BE2C (cell line): ENCODE measurements around the gene GPR26.
A peak's percentile ranks its signal among the peaks of the same experiment; 100 is the strongest.

ENCODE experiments used
- DNase-seq: peaks from one replicate; pipeline ENCODE4 v3.0.0-alpha.2; 2020
- H3K27me3 ChIP-seq: fragments of 250-450 bp; sonication (Bioruptor Pico); 2 replicates; pipeline ENCODE4 v1.5.1; 2020; ENCODE audit warnings: mild to moderate bottlenecking
- H3K36me3 ChIP-seq: fragments of 250-450 bp; sonication (Bioruptor Pico); 2 replicates; pipeline ENCODE4 v1.5.1; 2020; ENCODE audit warnings: mild to moderate bottlenecking
- H3K4me1 ChIP-seq: fragments of 250-450 bp; sonication (Bioruptor Pico); 2 replicates; pipeline ENCODE4 v1.5.1; 2020
- H3K4me3 ChIP-seq: 2 replicates; pipeline ENCODE4 v1.5.1; 2011; ENCODE audit warnings: low read depth, low read length
- H3K9me3 ChIP-seq: fragments of 250-450 bp; sonication (Bioruptor Pico); 2 replicates; pipeline ENCODE4 v1.5.1; 2020
- CTCF ChIP-seq: IDR thresholded peaks from 2 replicates; pipeline ENCODE4 v1.5.1; 2012; ENCODE audit warnings: mild to moderate bottlenecking, low read depth, low read length

The GPR26 gene

GRCh38 chr10:123642293-123642692 lies 23.9 kb upstream of the GPR26 start:
- Histone ChIP-seq H3K4me1 (no peaks in the 10 kb centered on the region), H3K4me3 (no peak overlapping the region), H3K9me3 (no peaks in the 10 kb centered on the region), H3K36me3 (no peaks in the 10 kb centered on the region), H3K27me3 (no peaks in the 10 kb centered on the region)
- TF ChIP-seq CTCF: no peak
- DNase-seq: peak; percentile 51

GRCh38 chr10:123642697-123643096 lies 23.5 kb upstream of the GPR26 start:
- H3K4me1 ChIP-seq: no peaks in the 10 kb centered on the region
- H3K27me3 ChIP-seq: no peaks in the 10 kb centered on the region
- H3K36me3 ChIP-seq: no peaks in the 10 kb centered on the region
- DNase-seq: no peak
- no peaks in the 10 kb centered on the region for H3K9me3 ChIP-seq
- H3K4me3 ChIP-seq: no peak overlapping the region
- TF ChIP-seq CTCF: 0 out of 2 replicates have a peak, but pooled peaks have one; percentile 5

DNA sequence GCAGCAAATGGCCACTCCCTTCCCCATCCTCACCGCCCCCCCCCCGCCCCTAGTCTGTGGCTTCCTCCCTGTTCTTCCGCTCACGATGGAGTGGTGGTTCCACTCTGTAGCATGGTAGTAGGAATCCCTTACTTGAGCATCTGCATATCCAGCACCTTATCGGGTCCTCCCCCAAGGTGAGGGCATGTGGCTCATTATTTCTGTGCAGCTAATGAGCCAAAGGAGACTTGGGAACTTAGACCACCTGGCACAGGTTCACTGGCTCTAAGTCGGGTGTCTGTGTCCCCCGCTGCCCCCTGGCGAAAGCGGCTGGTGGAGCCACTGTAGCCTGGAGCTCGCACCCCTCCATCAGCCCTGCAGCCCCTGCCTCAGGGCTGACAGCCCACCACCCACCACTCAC lies 22.8 kb upstream of the GPR26 start:
- no peaks in the 10 kb centered on the region for H3K27me3 ChIP-seq
- no peaks in the 10 kb centered on the region for H3K9me3 ChIP-seq
- no peaks in the 10 kb centered on the region for H3K36me3 ChIP-seq
- no peaks in the 10 kb centered on the region for H3K4me1 ChIP-seq
- DNase-seq: no peak
- H3K4me3 ChIP-seq: no peak overlapping the region
- TF ChIP-seq CTCF: no peak

- DNase-seq: no peak
- Histone ChIP-seq H3K9me3 (no peaks in the 10 kb centered on the region), H3K4me1 (no peaks in the 10 kb centered on the region), H3K27me3 (no peaks in the 10 kb centered on the region), H3K4me3 (no peak overlapping the region), H3K36me3 (no peaks in the 10 kb centered on the region)
- TF ChIP-seq CTCF: no peak
Measured at GRCh38 chr10:123645016-123645415, 21.1 kb upstream of the GPR26 start.

DNA sequence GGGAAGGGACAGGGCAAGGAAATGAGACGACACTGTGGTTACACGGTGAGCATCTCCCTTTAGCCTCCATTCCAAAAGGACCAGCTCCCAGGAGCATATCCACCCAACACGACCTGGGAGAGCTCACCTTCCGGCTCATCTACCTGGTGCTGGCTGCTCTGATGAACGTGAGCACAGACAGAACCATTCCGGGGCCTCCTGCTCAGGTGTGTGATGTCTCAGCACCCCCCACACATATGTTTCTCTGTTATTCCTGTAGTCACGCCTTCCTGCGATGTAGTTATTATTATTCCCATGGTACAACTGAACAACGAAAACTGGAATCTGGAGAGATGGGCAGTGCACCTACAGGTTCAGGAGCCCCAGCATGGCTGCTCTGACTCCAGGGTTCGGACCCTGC lies 20.5 kb upstream of the GPR26 start:
- Histone ChIP-seq H3K27me3 (no peaks in the 10 kb centered on the region), H3K36me3 (no peaks in the 10 kb centered on the region), H3K4me3 (no peak overlapping the region), H3K9me3 (no peaks in the 10 kb centered on the region), H3K4me1 (no peaks in the 10 kb centered on the region)
- DNase-seq: no peak
- TF ChIP-seq CTCF: no peak

GRCh38 chr10:123648595-123648994 lies 17.6 kb upstream of the GPR26 start:
- Histone ChIP-seq H3K9me3 (no peaks in the 10 kb centered on the region), H3K4me3 (no peak overlapping the region), H3K36me3 (no peaks in the 10 kb centered on the region), H3K4me1 (no peaks in the 10 kb centered on the region), H3K27me3 (no peaks in the 10 kb centered on the region)
- no peak for TF ChIP-seq CTCF
- no peak for DNase-seq
